Gastrocnemius medialis (tissue), 4 donors: ENCODE results near the gene CDK2AP2.

ENCODE experiments used
- POLR2A ChIP-seq, 2 donors: fragments of 450-650 bp; IDR thresholded peaks; one replicate each; pipeline ENCODE4 v1.6.1; 2017; ENCODE audit warnings: antibody characterized with exemption in 2 of 2, mild to moderate bottlenecking in 2 of 2, moderate library complexity in 2 of 2
- TF ChIP-seq, protein P1 (sequence below), 5 experiments: fragments of 450-650 bp in 3 of 5; fragments of 200-600 bp in 2 of 5; sonication (generic) in 2 of 5; IDR thresholded peaks in 4 of 5; conservative IDR thresholded peaks in 1 of 5; 1 replicate in 4 of 5; 2 replicates in 1 of 5; pipeline ENCODE4 v1.5.1; 2016 to 2019; ENCODE audit warnings: antibody characterized with exemption in 5 of 5, mild to moderate bottlenecking in 3 of 5, moderate library complexity in 3 of 5

DNA sequence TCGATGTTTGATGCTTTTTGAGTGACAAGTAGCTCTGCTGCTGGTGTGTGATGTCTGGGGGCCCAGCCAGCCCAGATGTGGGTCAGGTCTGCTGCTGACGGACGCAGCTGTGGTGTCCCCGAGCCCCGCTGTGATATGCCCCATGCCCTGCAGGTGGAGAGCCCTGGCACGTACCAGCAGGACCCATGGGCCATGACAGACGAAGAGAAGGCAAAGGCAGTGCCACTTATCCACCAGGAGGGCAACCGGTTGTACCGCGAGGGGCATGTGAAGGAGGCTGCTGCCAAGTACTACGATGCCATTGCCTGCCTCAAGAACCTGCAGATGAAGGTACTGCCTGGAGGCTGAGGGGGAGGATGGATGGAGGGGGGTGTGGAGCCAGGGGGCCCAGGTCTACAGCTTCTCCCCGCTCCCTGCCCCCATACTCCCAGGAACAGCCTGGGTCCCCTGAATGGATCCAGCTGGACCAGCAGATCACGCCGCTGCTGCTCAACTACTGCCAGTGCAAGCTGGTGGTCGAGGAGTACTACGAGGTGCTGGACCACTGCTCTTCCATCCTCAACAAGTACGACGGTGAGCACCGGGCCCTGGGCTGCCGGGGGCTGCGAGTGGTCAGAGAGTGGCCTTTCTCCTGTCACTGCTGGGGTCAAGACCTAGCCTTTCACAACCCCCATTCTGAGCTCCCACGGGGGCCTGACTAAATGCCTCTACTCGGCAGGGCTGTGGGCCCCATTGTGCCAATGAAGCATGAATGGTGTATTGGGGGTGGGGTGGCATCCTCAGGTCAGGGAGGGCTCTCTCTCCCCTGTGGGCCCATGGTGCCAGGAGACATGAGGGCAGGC, 17.9 kb downstream of the CDK2AP2 start:
- TF ChIP-seq POLR2A (IDR thresholded peaks at IDR 0.05) = no peak
- TF ChIP-seq, protein P1, sequence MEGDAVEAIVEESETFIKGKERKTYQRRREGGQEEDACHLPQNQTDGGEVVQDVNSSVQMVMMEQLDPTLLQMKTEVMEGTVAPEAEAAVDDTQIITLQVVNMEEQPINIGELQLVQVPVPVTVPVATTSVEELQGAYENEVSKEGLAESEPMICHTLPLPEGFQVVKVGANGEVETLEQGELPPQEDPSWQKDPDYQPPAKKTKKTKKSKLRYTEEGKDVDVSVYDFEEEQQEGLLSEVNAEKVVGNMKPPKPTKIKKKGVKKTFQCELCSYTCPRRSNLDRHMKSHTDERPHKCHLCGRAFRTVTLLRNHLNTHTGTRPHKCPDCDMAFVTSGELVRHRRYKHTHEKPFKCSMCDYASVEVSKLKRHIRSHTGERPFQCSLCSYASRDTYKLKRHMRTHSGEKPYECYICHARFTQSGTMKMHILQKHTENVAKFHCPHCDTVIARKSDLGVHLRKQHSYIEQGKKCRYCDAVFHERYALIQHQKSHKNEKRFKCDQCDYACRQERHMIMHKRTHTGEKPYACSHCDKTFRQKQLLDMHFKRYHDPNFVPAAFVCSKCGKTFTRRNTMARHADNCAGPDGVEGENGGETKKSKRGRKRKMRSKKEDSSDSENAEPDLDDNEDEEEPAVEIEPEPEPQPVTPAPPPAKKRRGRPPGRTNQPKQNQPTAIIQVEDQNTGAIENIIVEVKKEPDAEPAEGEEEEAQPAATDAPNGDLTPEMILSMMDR (IDR thresholded peaks at IDR 0.05 in 4 of 5, conservative IDR thresholded peaks at IDR 0.05 in 1 of 5) = no peak
